HG03066 (cell line): Measurements from ENCODE around the gene IL36RN.

ENCODE experiments used
- ATAC-seq: cut with Tn5 transposase; IDR thresholded peaks from one replicate; pipeline ENCODE4 v1.9.1; 2021; ENCODE audit warnings: low read depth; ENCODE audit not compliant: unreplicated experiment

IL36RN gene

DNA sequence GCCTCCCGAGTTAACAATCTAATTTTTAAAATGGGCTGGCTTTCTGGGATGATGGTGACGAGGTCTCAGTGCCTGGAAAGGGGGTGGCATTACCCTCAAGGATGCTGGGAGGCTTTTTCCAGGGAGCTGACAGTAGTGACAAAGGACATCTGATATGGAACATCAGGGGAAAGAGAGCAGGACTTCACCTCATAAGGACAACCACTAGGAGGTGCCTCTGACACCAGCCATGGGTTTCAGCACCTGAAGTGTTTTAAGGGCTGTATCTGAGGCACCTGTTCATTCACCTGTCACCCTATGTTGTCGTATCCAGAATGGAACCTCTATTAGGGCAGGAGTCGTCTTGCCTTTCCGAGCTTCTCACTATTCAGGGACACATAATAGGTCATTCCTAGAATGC lies 17.1 kb upstream of the IL36RN start:
- no peak for ATAC-seq

DNA sequence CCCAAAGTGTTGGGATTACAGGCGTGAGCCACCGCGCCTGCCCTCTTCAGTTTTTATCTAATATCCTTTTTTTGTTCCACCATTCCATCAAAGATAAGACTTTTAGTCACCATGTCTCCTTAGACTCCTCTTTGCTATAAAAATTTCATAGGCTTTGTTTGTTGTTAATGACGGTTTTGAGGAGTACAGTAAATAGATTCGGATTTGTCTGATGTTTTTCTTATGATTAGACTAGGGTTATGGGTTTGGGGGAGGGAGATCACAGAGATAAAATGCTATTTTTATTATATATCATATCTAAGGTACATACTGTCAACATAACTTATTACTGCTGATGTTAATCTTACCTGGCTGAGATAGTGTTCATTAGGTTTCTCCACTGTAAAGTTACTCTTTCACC lies 12.5 kb upstream of the IL36RN start:
- ATAC-seq = no peak

DNA sequence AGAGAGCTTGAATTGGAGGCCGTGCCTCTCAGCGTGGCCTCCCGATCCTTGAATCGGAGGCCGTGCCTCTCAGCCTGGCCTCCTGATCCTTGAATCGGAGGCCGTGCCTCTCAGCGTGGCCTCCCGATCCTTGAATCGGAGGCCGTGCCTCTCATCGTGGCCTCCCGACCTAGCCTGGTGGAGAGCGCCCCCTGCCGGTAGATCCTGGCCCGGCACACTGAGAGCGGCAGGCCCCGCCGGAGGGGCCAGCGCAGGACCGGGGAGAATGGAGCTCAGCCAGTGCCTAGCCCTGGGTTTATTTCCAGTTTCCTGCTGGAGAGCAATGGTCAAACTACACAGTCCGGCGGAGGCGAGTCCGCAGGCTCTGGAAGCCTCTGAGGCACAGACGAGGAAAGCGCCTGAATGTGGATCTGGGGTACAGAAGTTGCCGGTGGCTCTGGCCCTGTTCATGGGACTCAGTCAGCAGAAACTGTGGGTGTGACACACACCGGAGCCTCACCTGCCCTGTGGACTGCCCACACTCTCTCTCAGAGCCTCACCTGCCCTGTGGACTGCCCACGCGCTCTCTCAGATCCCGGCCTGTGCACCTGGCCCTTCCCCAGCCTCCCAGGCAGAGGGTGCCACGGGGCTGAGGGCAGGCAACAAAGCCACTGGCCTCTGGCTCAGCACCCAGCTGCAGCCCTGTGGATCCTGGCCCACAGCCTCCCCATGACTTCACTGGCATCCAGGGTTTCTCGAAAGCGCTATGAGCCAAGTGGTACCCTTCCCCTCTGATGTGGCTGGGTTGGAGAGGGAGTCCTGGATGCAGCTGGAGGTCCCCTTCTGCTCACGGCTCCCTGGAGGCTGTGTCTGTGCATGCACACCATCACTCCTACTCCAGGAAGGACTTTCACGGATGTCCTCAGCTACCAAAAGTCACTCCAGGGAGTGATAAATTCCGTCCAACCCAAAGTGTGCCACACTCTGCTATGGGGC lies 7.8 kb upstream of the IL36RN start:
- ATAC-seq = no peak

DNA sequence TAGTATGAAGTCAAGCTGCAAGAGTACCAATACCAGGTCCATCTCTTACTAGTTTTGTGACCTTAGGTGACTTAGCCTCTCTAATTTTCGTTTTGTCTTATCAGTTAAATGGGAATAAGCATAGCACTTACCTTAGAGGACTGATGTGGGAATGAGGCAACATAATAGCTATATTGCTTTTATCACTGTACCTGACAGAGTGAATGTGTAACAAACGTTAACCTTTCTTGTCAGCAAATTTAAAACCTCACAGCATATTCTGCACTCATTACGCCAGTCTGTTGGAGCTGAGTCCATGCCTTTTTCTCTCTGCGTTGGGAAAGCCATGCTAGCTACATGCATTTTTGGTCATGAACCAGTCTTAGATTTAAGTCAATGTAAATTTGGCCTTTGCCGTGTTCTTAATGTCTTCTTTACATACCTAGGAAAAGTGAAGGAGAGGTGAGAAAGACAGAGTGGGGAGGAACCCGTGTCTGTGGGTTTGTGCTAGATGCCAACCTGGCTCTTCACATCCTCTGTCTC lies 6.5 kb upstream of the IL36RN start, which contains the start of gene IL36B:
IL36B (minus strand) TSS at position 472 of the 522 bp plus-strand sequence.
- ATAC-seq = no peak

DNA sequence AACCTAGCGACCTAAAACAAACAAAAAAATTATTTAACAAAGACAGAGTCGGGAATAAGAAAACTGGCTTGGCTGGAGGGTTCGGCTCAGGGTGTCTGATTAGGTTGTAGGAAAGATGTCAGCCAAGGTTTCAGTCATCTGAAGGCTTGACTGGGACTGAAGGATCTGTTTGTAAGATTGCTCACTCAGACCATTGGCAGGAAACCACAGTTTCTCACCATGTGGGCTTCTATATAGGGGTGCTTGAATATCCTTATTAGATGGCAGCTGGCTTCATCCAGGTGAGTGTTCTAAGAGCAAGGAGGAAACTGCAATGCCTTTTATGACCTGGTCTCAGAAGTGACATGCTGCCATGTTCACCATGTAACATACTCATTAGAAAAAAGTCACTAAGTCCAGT lies 5.3 kb upstream of the IL36RN start:
- ATAC-seq = no peak

DNA sequence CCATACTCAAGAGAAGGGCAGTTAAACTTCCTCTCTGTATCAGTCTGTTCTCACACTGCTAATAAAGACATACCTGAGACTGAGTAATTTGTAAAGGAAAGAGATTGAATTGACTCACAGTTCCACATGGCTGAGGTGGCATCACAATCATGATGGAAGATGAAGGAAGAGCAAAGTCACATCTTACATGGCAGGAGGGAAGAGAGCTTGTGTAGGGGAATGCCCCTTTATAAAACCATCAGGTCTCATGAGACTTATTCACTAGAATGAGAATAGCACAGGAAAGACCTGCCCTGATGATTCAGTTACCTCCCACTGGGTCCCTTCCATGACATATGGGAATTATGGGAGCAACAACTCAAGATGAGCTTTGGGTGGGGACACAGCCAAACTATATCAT lies 4.9 kb upstream of the IL36RN start:
- no peak for ATAC-seq

DNA sequence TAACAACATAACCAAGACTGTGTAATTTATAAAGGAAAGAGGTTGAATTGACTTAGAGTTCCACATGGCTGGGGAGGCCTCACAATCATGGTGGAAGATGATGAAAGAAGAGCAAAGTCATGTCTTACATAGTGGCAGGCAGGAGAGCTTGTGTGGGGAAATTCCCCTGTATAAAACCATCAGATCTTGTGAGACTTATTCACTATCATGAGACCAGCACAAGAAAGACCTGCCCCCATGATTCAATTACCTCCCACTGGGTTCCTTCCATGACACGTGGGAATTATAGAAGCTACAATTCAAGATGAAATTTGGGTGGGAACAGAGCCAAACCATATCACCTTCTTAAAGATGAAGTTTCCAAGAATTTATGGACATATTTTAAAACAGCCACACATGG lies 2.5 kb upstream of the IL36RN start:
- no peak for ATAC-seq

DNA sequence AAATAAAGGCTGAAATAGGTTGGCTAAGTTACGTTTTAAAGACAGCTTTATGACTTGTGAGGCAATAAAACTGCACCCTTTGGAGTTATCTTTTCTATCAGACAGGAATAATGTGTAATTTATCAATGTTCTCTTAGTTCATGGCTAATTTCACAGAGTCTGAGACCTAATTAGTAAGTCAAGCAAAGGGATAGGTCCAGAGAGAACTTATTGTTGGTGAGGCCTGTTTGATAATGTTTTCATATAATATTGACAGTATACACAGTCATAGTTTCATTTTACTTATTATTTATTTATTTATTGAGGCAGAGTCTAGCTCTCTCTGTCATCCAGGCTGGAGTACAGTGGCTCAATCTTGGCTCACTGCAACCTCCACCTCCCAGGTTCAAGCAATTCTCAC lies 1.9 kb upstream of the IL36RN start:
- ATAC-seq = no peak

DNA sequence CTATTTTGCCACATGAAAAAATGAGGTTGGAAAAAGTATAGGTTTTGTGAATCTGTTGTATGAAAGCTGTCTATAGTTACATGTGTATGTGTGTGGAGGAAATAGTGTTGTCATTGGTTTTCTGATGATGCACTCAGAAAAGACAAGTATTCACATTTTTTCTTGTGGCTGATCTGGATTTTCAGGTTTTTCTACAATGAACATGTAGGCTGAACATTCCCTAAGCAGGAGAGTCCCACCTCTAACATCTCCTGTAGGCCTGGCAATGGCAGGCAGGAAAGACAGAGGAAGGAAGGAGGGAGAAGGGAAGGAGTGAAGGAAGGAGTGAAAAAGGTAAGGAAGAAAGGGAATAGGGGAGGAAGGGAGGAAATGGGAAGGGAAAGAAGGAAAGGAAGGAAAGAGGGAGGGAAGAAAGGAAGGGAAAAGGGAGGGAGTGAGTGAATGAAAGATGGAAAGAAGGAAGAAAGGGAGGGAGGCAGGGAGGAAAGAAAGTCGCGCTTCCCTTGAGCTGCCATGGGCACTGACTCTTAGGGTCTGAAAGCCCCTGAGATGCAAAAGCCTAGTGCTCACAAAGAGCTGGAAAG lies 495 bp upstream of the IL36RN start:
- no peak for ATAC-seq

DNA sequence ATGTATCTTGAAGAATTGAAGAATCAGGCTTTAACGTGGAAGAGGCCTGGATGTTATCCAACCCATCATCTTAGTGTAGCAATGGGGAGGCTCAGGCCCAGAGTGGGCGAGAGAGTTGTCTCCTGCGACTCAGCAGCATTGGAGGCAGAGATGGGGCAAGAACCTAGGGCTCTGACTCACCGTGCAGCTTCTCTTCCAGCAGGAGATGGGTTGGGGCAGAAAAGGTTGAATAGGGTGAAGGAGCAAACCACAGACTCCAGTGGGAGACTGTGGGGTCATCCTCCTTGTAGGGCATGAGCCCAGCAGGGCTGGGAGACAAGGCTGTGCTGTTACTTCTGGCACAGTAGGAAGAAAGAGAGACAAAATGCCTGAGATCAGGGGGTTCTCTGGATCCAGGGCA lies 1.4 kb downstream of the IL36RN start:
- no peak for ATAC-seq

DNA sequence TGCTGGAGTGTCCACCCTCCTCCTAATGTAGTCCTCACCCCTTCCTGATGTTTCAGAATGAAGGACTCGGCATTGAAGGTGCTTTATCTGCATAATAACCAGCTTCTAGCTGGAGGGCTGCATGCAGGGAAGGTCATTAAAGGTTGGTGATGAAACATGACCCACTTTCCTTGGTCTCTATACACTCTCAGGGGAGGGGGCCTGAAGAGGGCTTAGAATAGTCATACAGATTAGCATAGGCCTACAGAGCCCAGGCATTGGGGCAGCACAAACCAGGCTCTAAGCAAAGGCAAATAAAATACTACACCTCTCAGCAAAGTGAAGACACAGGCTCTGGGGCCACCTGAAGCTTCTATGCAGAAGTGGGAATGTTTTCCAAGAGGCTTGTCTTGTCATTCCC lies 1.8 kb downstream of the IL36RN start:
- ATAC-seq = no peak

DNA sequence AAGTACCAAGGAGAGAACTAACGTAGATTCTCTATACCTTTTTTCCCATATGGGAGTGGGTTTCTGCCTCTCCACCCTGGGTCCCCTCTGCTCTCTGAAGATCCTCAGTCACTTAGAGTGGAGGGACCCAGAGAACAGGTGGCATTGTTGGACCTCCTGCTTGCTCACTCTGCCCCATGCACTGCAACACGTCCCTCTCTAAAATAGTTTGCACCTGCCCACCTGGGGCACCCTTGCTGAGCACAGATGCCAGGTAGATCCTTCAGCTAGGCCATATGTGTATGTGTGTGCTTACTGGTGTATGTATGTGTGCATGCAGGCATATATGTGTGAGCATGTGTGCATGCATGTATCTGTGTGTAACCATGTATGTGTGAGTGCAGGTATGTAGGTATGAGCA lies 2.2 kb downstream of the IL36RN start:
- ATAC-seq = no peak

DNA sequence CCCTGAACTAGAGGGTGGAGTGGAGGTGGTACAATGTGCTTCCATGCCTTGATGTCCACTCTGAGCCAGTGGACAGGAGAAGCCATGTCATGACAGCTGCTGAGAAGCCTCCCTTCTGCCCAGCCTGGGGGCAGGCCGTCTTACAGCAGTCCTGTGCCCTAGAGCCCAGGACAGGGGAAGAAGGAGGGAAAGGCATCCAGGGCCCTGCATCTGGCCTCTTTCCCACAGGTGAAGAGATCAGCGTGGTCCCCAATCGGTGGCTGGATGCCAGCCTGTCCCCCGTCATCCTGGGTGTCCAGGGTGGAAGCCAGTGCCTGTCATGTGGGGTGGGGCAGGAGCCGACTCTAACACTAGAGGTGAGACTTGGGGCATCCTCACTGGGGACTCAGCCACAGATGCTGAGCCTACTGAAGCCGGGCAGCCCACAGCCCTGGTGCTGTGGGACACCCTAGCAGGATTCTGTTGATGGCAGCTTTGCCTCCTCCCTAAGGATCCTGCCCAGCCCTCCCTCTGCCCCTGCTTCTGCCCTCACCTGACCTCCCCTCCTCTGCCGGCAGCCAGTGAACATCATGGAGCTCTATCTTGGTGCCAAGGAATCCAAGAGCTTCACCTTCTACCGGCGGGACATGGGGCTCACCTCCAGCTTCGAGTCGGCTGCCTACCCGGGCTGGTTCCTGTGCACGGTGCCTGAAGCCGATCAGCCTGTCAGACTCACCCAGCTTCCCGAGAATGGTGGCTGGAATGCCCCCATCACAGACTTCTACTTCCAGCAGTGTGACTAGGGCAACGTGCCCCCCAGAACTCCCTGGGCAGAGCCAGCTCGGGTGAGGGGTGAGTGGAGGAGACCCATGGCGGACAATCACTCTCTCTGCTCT lies 3.1 kb downstream of the IL36RN start:
- no peak for ATAC-seq

DNA sequence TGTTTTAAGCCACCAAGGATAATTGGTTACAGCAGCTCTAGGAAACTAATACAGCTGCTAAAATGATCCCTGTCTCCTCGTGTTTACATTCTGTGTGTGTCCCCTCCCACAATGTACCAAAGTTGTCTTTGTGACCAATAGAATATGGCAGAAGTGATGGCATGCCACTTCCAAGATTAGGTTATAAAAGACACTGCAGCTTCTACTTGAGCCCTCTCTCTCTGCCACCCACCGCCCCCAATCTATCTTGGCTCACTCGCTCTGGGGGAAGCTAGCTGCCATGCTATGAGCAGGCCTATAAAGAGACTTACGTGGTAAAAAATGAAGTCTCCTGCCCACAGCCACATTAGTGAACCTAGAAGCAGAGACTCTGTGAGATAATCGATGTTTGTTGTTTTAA lies 5.3 kb downstream of the IL36RN start:
- no peak for ATAC-seq

DNA sequence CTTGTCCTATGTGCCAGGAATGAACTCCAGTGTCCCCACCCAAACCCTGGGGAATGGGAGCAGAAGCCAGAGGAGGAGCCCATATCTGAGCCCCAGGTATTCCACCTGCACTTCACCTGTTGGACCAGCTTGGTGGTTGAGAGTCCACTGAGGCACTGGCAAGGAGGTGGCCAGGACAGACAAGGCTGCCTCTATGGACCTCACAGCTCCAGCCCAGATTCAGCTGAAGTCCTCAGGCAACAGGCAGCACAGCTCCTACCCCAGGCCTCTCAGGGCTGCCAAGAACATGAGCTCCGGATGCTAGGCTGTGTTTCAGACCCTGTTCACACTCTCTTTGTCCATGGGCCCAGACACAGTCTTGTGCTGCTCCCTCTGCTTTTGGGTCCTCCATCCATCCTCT lies 5.9 kb downstream of the IL36RN start:
- ATAC-seq = no peak

DNA sequence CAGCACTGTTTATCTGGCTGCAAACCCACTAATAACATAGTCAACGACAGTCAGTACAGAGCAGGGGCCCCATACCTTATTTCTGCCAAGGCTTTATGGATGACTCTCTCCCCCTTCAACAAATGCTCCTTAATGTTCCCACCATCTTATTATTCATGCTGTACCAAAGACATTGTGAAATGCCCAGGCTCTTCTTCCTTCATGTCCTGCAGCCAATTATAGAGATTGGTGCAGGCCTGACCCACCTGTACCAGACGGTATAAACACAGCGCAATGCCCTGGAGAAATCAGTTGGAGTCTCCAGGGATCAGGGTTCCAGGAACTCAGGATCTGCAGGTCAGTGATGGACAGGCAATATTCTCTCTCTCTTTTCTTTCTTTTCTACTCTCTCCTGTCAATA lies 8.7 kb downstream of the IL36RN start, which contains the start of gene IL1F10:
IL1F10 (plus strand) TSS at position 290 of the 400 bp plus-strand sequence. CDS start 4,769 bp downstream, outside the sequence.
- no peak for ATAC-seq

DNA sequence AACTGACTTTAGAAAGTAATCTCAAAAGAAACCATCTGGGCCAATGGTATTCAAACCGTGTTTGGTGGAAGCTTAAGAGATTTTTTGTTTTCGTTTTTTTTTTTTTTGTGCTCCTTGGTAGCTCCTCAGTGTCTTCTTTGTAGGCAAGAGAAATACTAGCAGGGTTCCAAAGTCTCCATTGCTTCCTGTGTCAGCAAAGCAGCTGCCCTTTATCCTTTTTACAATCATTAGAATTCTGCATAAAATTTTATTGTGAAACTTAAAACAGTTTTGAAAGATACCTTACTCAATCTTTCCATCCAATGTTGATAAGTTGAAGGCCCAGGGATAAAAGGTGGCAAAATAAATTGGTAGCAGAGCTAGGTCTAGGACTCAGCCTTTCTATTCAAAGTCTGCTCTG lies 9.3 kb downstream of the IL36RN start:
- ATAC-seq = no peak

DNA sequence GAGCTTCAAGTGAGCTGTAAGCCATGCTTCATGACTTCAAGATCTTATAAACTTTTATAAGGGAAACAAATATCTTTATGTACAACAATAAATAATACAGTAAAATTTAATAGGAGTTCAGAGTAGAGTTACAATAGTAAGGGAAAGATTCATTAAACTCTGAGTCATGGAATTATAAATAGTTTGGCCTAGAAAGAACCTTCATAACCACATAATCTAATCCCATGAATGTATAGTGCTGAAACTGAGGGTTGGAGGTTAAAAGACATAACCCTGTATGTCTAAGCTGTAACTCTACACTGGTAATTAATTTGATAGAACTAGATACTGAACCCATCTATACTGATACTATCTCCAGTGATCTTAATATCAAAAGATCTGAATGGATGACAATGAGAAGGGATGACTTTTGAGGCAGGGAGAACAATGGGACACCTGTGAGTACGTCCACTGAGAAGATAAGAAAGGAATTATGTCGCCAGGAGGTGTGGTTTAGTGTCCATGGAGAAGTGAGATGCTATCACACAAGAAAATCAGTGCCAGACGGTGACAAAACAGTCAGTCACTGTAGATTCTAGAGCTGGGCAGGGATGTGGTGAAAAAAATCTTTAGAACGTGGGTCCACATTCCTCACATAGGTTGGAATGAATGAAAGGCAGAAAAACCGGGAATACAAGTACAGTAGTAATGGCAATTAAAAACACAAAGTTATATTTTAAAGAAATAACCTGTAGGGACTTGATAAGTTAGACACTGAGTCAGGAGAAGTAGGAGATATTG lies 9.9 kb downstream of the IL36RN start:
- no peak for ATAC-seq

DNA sequence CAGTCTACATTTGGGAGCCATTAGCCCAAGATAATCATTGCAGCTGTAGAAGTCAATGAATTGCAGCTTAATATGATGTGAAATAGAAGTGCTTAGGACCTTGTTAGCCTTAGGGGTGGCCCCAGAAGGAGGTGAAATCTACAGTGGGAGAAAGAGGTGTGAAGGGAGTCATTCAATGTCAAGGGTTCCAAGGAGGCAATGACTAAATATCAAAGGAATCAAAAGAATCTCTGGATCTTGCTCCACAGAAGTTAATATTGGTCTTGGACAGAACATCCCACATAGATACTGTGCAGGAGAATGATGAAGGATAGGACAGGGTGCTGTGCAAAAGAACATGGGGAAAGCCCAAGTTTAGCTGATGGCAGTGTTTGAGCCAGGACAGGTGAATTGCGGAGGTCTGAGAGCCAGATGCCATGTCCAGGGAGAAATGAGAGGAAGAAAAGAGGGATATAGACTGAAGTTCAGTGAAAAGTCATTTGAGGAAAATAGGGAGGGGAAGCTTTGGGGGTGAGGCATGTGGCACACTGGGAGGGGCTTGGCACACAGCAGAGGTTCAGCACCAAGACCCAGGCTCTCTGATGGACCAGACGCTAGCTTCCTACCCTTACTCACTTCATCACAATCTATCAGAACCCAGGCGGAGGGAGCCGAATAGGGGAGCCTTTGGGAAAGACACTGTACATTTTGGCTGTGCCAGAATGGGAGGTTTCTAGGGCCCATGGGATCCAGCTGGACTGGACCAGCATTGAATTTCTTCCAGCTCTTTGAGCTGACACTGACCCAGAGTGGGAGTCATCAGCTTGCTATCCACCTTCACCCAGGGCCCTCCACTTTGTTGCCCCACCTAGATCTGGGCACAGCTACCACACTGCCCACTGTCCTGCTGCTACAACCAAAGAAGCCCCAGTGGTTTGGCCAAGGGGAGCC lies 10.9 kb downstream of the IL36RN start:
- ATAC-seq = no peak
